K562 (cell line): ENCODE results near the gene ECI1. TPM values are rescaled to one million over a fixed set of nuclear protein-coding genes. Genes with fewer than 3 reads are reported as not detected.

Source experiments
- ATAC-seq: fragments of 200-7000 bp; cut with Tn5 transposase; 3 replicates; pipeline ENCODE4 v1.9.1; 2020; ENCODE audit warnings: moderate library complexity
- BruUV-seq: library from RNA; stranded (reverse); fragments of 400-500 nt; replicated peaks from 2 replicates; lab custom pipeline; 2021; lab: Mats Ljungman, UMichigan
- CTCF ChIA-PET: fragments of 300-600 bp; formaldehyde crosslinking; extraction: SDS; loops from one replicate; lab custom pipeline; 2021; ENCODE audit warnings: low intra/inter-chr PET ratio; lab: Yijun Ruan, JAX
- POLR2A ChIA-PET: fragments of 300-600, 350-650 bp; sonication (Branson Sonifier 250); formaldehyde crosslinking; extraction: SDS; loops from one replicate; lab custom pipeline; 2021; ENCODE audit warnings: antibody characterized with exemption, inconsistent platforms; lab: Yijun Ruan, JAX
- DNase-seq, 4 experiments: peaks; one replicate each; pipeline versions ENCODE4 v3.0.0 to v3.0.0-alpha.2; 2011 to 2018; ENCODE audit warnings: low spot score in 3 of 4, mixed read lengths in 3 of 4; ENCODE audit errors: extremely low read depth in 1 of 4
- FAIRE-seq: peaks from 2 replicates; lab custom pipeline; 2011; peaks lifted over from hg19 to GRCh38; lab: Jason Lieb, UNC
- H2AFZ ChIP-seq: 2 replicates; pipeline ENCODE4 v1.6.0; 2011; ENCODE audit warnings: low read depth, low read length, control low read depth, inconsistent platforms
- H3K27ac ChIP-seq: fragments of 200-600 bp; 3 replicates; pipeline ENCODE4 v1.8.0; 2011; ENCODE audit warnings: low read depth, mild to moderate bottlenecking, control low read depth, inconsistent platforms, low read length, moderate library complexity, mixed read lengths; ENCODE audit errors: extremely low read depth
- H3K27me3 ChIP-seq, 2 experiments: fragments of 300-600 bp in 1 of 2; 2 replicates in 1 of 2; 3 replicates in 1 of 2; pipeline versions ENCODE4 v1.6.0 to v1.8.0; 2011; ENCODE audit warnings: inconsistent platforms in 2 of 2, low read length in 2 of 2, mild to moderate bottlenecking in 1 of 2, mixed read lengths in 1 of 2, moderate library complexity in 1 of 2; ENCODE audit not compliant: control insufficient read depth in 2 of 2, insufficient read depth in 2 of 2
- H3K36me3 ChIP-seq: fragments of 300-600 bp; 3 replicates; pipeline ENCODE4 v1.8.0; 2011; ENCODE audit warnings: mild to moderate bottlenecking, low read length, inconsistent platforms; ENCODE audit not compliant: control insufficient read depth, insufficient read depth
- H3K4me1 ChIP-seq, 2 experiments: fragments of 200-600 bp in 1 of 2; replicated peaks in 1 of 2; 2 replicates in 1 of 2; 3 replicates in 1 of 2; pipeline versions ENCODE4 v1.5.1 to v1.8.0; 2011; ENCODE audit warnings: inconsistent platforms in 2 of 2, low read length in 2 of 2, mild to moderate bottlenecking in 1 of 2, mixed read lengths in 1 of 2, moderate library complexity in 1 of 2; ENCODE audit not compliant: control insufficient read depth in 2 of 2, insufficient read depth in 2 of 2
- H3K4me2 ChIP-seq: 2 replicates; pipeline ENCODE4 v1.6.1; 2011; ENCODE audit warnings: low read length, control low read depth, inconsistent platforms, mixed read lengths; ENCODE audit not compliant: insufficient read depth
- H3K4me3 ChIP-seq: fragments of 200-600 bp; sonication (generic), shearing (Covaris generic); 2 replicates; pipeline ENCODE4 v1.5.1; 2016; ENCODE audit warnings: control low read depth, inconsistent platforms
- H3K79me2 ChIP-seq: fragments of 200-600 bp; 3 replicates; pipeline ENCODE4 v1.8.0; 2011; ENCODE audit warnings: low read length, inconsistent platforms; ENCODE audit not compliant: control insufficient read depth, insufficient read depth
- H3K9ac ChIP-seq, 2 experiments: 2 replicates each; pipeline versions ENCODE4 v1.6.0 to v1.6.1; 2011; ENCODE audit warnings: low read depth in 2 of 2, low read length in 2 of 2, control low read depth in 1 of 2, inconsistent platforms in 1 of 2, mild to moderate bottlenecking in 1 of 2, mixed read lengths in 1 of 2; ENCODE audit not compliant: insufficient read depth in 1 of 2
- H3K9me1 ChIP-seq: one replicate; pipeline ENCODE4 v1.6.0; 2011; ENCODE audit warnings: inconsistent platforms, mild to moderate bottlenecking, low read length, moderate library complexity; ENCODE audit not compliant: control insufficient read depth, insufficient read depth
- H3K9me3 ChIP-seq: replicated peaks from 2 replicates; pipeline ENCODE4 v1.5.1; 2011; ENCODE audit warnings: low read depth, low read length, inconsistent platforms; ENCODE audit not compliant: control insufficient read depth, insufficient read depth
- H4K20me1 ChIP-seq: replicated peaks from 2 replicates; pipeline ENCODE4 v1.6.1; 2011; ENCODE audit warnings: low read length, inconsistent platforms, mixed read lengths; ENCODE audit not compliant: control insufficient read depth, insufficient read depth
- DNMT1 ChIP-seq: fragments of 450-650 bp; IDR thresholded peaks from 2 replicates; pipeline ENCODE4 v1.6.1; 2016; ENCODE audit warnings: antibody characterized with exemption, mild to moderate bottlenecking
- JUNB ChIP-seq: fragments of 450-650 bp; formaldehyde crosslinking; conservative IDR thresholded peaks from 2 replicates; pipeline ENCODE4 v1.4.0; 2020; ENCODE audit warnings: mild to moderate bottlenecking
- KDM1A ChIP-seq, 2 experiments: fragments of 450-650 bp; IDR thresholded peaks; 2 replicates each; pipeline ENCODE4 v1.6.1; 2016; ENCODE audit warnings: mild to moderate bottlenecking in 2 of 2
- KHSRP ChIP-seq: fragments of 450-650 bp; IDR thresholded peaks from 2 replicates; pipeline ENCODE4 v1.6.1; 2017
- MAFK ChIP-seq: IDR thresholded peaks from 2 replicates; pipeline ENCODE4 v1.6.1; 2011; ENCODE audit warnings: low read length, improper control_type of control experiment
- POLR2AphosphoS2 ChIP-seq: IDR thresholded peaks from 2 replicates; pipeline ENCODE4 v1.6.1; 2012; ENCODE audit warnings: low read length, improper control_type of control experiment
- PPARD ChIP-seq: fragments of 250-450 bp; sonication (Bioruptor Pico); IDR thresholded peaks from 2 replicates; pipeline ENCODE4 v1.8.0; 2022; ENCODE audit warnings: inconsistent platforms, mild to moderate bottlenecking, moderate library complexity
- RBBP5 ChIP-seq: fragments of 200-600 bp; sonication (generic); IDR thresholded peaks from 2 replicates; pipeline ENCODE4 v1.6.1; 2012; ENCODE audit warnings: borderline replicate concordance, mild to moderate bottlenecking, low read length, control low read depth, inconsistent platforms; ENCODE audit not compliant: insufficient read depth, poor library complexity, severe bottlenecking
- SP2 ChIP-seq: IDR thresholded peaks from 2 replicates; pipeline ENCODE4 v1.6.1; 2011; ENCODE audit warnings: mild to moderate bottlenecking, low read depth, low read length, moderate library complexity; ENCODE audit not compliant: poor library complexity, severe bottlenecking; ENCODE audit errors: extremely low read depth
- TGIF2 ChIP-seq: sonication (generic); formaldehyde crosslinking; IDR thresholded peaks from 2 replicates; pipeline ENCODE4 v1.8.1; 2022; ENCODE audit warnings: mild to moderate bottlenecking, missing genetic modification reagents, moderate library complexity
- WGBS: fragments of 100-300 bp; shearing (Covaris generic); methylation state at CpG from one replicate; pipeline ENCODE4 v1.1.6; 2016; ENCODE audit warnings: low coverage, mixed read lengths; ENCODE audit not compliant: insufficient coverage; ENCODE audit errors: missing lambda C conversion rate; 5-methylcytosine and 5-hydroxymethylcytosine counted together
- in situ Hi-C: fragments of 300-500 bp; cut with MboI; formaldehyde crosslinking; loops from 4 replicates; pipeline ENCODE4 v1.15.0; 2018; ENCODE audit warnings: inconsistent platforms, mixed read lengths
- intact Hi-C: fragments of 100-400 bp; cut with micrococcal nuclease; formaldehyde crosslinking; loops from 2 replicates; pipeline ENCODE4 v1.14.2; 2022
- polyA plus RNA-seq, 8 experiments: library from polyadenylated mRNA; depleted of rRNA in 4 of 8; stranded (reverse) in 5 of 8; unstranded in 3 of 8; fragments of >200 nt; fragmentation: Nextera tagmentation in 2 of 8; fragmentation: Illumina TruSeq in 1 of 8; extraction: Ambion mirVana in 2 of 8; extraction: Trizol in 1 of 8; gene quantifications; 2 replicates each; pipeline versions ENCODE4 v1.2.1 to v1.2.3, GENCODE V29; 2011 to 2014; ENCODE audit warnings: inconsistent platforms in 1 of 8, missing spikeins in 1 of 8
- total RNA-seq, 7 experiments: library from RNA; depleted of rRNA in 6 of 7; stranded (reverse); fragments of >200 nt in 6 of 7; fragmentation: Illumina TruSeq in 2 of 7; extraction: Trizol in 2 of 7; gene quantifications; 2 replicates each; pipeline versions ENCODE4 v1.2.1 to v1.2.3, GENCODE V29; 2011 to 2021; ENCODE audit warnings: low replicate concordance in 1 of 7
- TF ChIP-seq, protein P1 (sequence below): fragments of 250-450 bp; sonication (Bioruptor Pico); IDR thresholded peaks from 2 replicates; pipeline ENCODE4 v1.5.0; 2021
- TF ChIP-seq, protein P2 (sequence below): fragments of 450-650 bp; conservative IDR thresholded peaks from 2 replicates; pipeline ENCODE4 v1.6.1; 2016; ENCODE audit warnings: missing genetic modification characterization, low read depth, mild to moderate bottlenecking, missing compliant biosample characterization, moderate library complexity
- TF ChIP-seq, protein P3 (sequence below): fragments of 450-650 bp; IDR thresholded peaks from 2 replicates; pipeline ENCODE4 v1.6.1; 2016; ENCODE audit warnings: antibody characterized with exemption
- TF ChIP-seq, protein P4 (sequence below): fragments of 450-650 bp; IDR thresholded peaks from 2 replicates; pipeline ENCODE4 v1.6.1; 2016

Gene ECI1
- total and polyA plus RNA-seq, 9 of the 15 experiments (the other 6 are each of a cell fraction or from before 2014, with no cell fraction given), result 4.7 to 189 (median 54.0) TPM

DNA sequence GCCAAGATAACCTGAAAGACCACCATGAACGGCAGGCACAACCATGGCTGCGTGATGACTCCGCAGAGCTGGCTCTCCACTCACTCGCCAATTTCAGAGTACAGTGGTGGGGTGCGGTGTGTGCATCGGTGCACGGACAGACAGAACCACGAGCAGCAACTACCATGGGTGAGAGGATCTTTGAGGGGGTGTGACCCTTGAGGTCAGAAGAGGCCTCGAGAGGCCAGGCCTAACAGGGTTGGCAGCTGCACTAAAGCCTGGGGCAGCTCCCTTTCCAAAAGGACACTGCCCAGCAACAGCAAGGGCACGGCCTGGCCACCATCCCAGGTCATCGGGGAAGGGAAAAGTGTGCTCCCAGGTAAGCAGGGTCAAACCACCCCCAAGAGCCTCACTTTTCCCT, 1.9 kb upstream of the ECI1 start:
- H3K27ac ChIP-seq, result no peak overlapping the region; the same call in 2 of the 3 replicates
- CTCF ChIA-PET, result no interaction called here
- no peak for DNase-seq
- TF ChIP-seq MAFK, result no peak
- TF ChIP-seq, protein P1, sequence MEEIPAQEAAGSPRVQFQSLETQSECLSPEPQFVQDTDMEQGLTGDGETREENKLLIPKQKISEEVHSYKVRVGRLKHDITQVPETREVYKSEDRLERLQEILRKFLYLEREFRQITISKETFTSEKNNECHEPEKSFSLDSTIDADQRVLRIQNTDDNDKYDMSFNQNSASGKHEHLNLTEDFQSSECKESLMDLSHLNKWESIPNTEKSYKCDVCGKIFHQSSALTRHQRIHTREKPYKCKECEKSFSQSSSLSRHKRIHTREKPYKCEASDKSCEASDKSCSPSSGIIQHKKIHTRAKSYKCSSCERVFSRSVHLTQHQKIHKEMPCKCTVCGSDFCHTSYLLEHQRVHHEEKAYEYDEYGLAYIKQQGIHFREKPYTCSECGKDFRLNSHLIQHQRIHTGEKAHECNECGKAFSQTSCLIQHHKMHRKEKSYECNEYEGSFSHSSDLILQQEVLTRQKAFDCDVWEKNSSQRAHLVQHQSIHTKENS, result no peak
- no peak for TF ChIP-seq KDM1A (IDR thresholded peaks at IDR 0.05)
- no peak for TF ChIP-seq POLR2AphosphoS2
- TF ChIP-seq PPARD (CRISPR knock-in tag), result no peak
- TF ChIP-seq, protein P2, sequence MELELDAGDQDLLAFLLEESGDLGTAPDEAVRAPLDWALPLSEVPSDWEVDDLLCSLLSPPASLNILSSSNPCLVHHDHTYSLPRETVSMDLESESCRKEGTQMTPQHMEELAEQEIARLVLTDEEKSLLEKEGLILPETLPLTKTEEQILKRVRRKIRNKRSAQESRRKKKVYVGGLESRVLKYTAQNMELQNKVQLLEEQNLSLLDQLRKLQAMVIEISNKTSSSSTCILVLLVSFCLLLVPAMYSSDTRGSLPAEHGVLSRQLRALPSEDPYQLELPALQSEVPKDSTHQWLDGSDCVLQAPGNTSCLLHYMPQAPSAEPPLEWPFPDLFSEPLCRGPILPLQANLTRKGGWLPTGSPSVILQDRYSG (tag), result no peak
- TF ChIP-seq, protein P3, sequence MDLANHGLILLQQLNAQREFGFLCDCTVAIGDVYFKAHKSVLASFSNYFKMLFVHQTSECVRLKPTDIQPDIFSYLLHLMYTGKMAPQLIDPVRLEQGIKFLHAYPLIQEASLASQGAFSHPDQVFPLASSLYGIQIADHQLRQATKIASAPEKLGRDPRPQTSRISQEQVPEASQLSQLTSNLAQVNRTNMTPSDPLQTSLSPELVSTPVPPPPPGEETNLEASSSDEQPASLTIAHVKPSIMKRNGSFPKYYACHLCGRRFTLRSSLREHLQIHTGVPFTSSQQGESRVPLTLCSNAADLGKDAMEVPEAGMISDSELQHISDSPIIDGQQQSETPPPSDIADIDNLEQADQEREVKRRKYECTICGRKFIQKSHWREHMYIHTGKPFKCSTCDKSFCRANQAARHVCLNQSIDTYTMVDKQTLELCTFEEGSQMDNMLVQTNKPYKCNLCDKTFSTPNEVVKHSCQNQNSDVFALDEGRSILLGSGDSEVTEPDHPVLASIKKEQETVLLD, result no peak
- TF ChIP-seq DNMT1, result no peak
- TF ChIP-seq TGIF2 (CRISPR knock-in tag), result no peak
- no peak for TF ChIP-seq SP2
- TF ChIP-seq, protein P4, sequence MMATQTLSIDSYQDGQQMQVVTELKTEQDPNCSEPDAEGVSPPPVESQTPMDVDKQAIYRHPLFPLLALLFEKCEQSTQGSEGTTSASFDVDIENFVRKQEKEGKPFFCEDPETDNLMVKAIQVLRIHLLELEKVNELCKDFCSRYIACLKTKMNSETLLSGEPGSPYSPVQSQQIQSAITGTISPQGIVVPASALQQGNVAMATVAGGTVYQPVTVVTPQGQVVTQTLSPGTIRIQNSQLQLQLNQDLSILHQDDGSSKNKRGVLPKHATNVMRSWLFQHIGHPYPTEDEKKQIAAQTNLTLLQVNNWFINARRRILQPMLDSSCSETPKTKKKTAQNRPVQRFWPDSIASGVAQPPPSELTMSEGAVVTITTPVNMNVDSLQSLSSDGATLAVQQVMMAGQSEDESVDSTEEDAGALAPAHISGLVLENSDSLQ, result no peak
- no peak for TF ChIP-seq JUNB (CRISPR knock-in tag)
- TF ChIP-seq RBBP5, result no peak
- TF ChIP-seq KHSRP, result no peak
- TF ChIP-seq, all 486 proteins: peak for 0
- Histone ChIP-seq H4K20me1 (0 out of 2 replicates have a peak, but pooled peaks cover 3% of the 10 kb centered on the region), H3K4me2 (no peak overlapping the region), H3K4me3 (no peak overlapping the region), H2AFZ (no peak overlapping the region), H3K79me2 (peaks cover 46% of the 10 kb centered on the region), H3K9me3 (no peaks in the 10 kb centered on the region), H3K9me1 (no peaks in the 10 kb centered on the region), H3K9ac (no peak overlapping the region), H3K36me3 (peaks cover 75% of the 10 kb centered on the region), H3K27me3 (no peaks in the 10 kb centered on the region), H3K4me1 (peaks cover 8 to 24% of the 10 kb centered on the region in 2 experiments)
- in situ Hi-C loops (no loop called here), intact Hi-C loops (loop anchor here (5.0 kb wide), 1 partner anchor 56 kb away; the partner anchor contains the start of gene CASKIN1)
- no TSS peak for BruUV-seq
- ATAC-seq (no peak), FAIRE-seq (no peak)
- 79% methylated on average over 7 of the region's 11 CpGs for WGBS
- POLR2A ChIA-PET, result interaction anchor here (0.6 to 3.5 kb wide), 7 partner anchors 10 to 250 kb away, joined by 3 to 28 read pairs (median 4); partner anchors contain the start of gene TRAF7
